HepG2 (cell line): ENCODE data around the gene EPB41L1. TPM values are rescaled to one million over a fixed set of nuclear protein-coding genes. Genes with fewer than 3 reads are reported as not detected.

Experiments
- ATAC-seq: fragments of 200-7000 bp; cut with Tn5 transposase; 3 replicates; pipeline ENCODE4 v1.9.1; 2020; ENCODE audit warnings: mild to moderate bottlenecking, moderate library complexity
- BruUV-seq: library from RNA; stranded (reverse); fragments of 400-500 nt; replicated peaks from 2 replicates; lab custom pipeline; 2021; lab: Mats Ljungman, UMichigan
- CTCF ChIA-PET: fragments of 300-600 bp; formaldehyde crosslinking; extraction: SDS; loops from one replicate; lab custom pipeline; 2021; ENCODE audit warnings: low total read pairs, inconsistent platforms, low intra/inter-chr PET ratio; lab: Yijun Ruan, JAX
- POLR2A ChIA-PET: fragments of 350-600 bp; sonication (Branson Sonifier 250); formaldehyde crosslinking; loops from one replicate; lab custom pipeline; 2020; ENCODE audit warnings: antibody characterized with exemption, inconsistent platforms; lab: Yijun Ruan, JAX
- DNase-seq: peaks from one replicate; pipeline ENCODE4 v3.0.0-alpha.2; 2015; ENCODE audit warnings: low spot score
- FAIRE-seq: peaks from 3 replicates; lab custom pipeline; 2011; peaks lifted over from hg19 to GRCh38; lab: Jason Lieb, UNC
- H2AFZ ChIP-seq: one replicate; pipeline ENCODE4 v1.6.1; 2011; ENCODE audit warnings: low read length, inconsistent platforms
- H3K27ac ChIP-seq: fragments of 300-600 bp; 3 replicates; pipeline ENCODE4 v1.8.0; 2011; ENCODE audit warnings: mixed run types, mild to moderate bottlenecking, mixed read lengths, low read length, inconsistent platforms; ENCODE audit not compliant: insufficient read depth; ENCODE audit errors: extremely low read length
- H3K27me3 ChIP-seq, 2 experiments: fragments of 200-600 bp in 1 of 2; 2 replicates in 1 of 2; 3 replicates in 1 of 2; pipeline versions ENCODE4 v1.6.0 to v1.8.0; 2011; ENCODE audit warnings: low read length in 2 of 2, mild to moderate bottlenecking in 2 of 2, moderate library complexity in 2 of 2, inconsistent platforms in 1 of 2; ENCODE audit not compliant: insufficient read depth in 2 of 2, control insufficient read depth in 1 of 2
- H3K36me3 ChIP-seq, 2 experiments: fragments of 200-600 bp in 1 of 2; replicated peaks in 1 of 2; 2 replicates in 1 of 2; 3 replicates in 1 of 2; pipeline versions ENCODE4 v1.5.1 to v1.8.0; 2011; ENCODE audit warnings: low read length in 2 of 2, inconsistent platforms in 1 of 2; ENCODE audit not compliant: insufficient read depth in 2 of 2, control insufficient read depth in 1 of 2
- H3K4me1 ChIP-seq: 2 replicates; pipeline ENCODE4 v1.5.1; 2012; ENCODE audit warnings: low read length, inconsistent platforms; ENCODE audit not compliant: insufficient read depth
- H3K4me2 ChIP-seq: 2 replicates; pipeline ENCODE4 v1.6.0; 2011; ENCODE audit warnings: low read depth, low read length, inconsistent platforms
- H3K4me3 ChIP-seq, 3 experiments: fragments of 200-600 bp in 1 of 3; sonication (generic), shearing (Covaris generic) in 1 of 3; replicated peaks in 1 of 3; 2 replicates each; pipeline ENCODE4 v1.5.1; 2011 to 2016; ENCODE audit warnings: low read length in 3 of 3, inconsistent platforms in 2 of 3, low read depth in 2 of 3, mild to moderate bottlenecking in 2 of 3, control low read depth in 1 of 3, mixed read lengths in 1 of 3; ENCODE audit not compliant: insufficient read depth in 1 of 3
- H3K79me2 ChIP-seq: one replicate; pipeline ENCODE4 v1.6.1; 2011; ENCODE audit warnings: low read length, inconsistent platforms; ENCODE audit not compliant: insufficient read depth
- H3K9ac ChIP-seq: 2 replicates; pipeline ENCODE4 v1.6.0; 2011; ENCODE audit warnings: mild to moderate bottlenecking, low read depth, low read length, inconsistent platforms; ENCODE audit not compliant: insufficient read depth
- H3K9me3 ChIP-seq: 2 replicates; pipeline ENCODE4 v1.5.1; 2012; ENCODE audit warnings: mild to moderate bottlenecking, low read length
- H4K20me1 ChIP-seq: 2 replicates; pipeline ENCODE4 v1.6.0; 2011; ENCODE audit warnings: inconsistent platforms, mild to moderate bottlenecking, low read length, moderate library complexity; ENCODE audit not compliant: insufficient read depth
- ISX ChIP-seq: sonication (generic); formaldehyde crosslinking; conservative IDR thresholded peaks from 2 replicates; pipeline ENCODE4 v1.5.0; 2020; ENCODE audit warnings: missing genetic modification reagents
- MBNL3 ChIP-seq: fragments of 250-450 bp; sonication (Bioruptor Pico); conservative IDR thresholded peaks from 2 replicates; pipeline ENCODE4 v1.8.0; 2022; ENCODE audit warnings: mild to moderate bottlenecking, inconsistent platforms
- RAD21 ChIP-seq: fragments of 450-650 bp; formaldehyde crosslinking; IDR thresholded peaks from 2 replicates; pipeline ENCODE4 v1.5.0; 2020; ENCODE audit warnings: mild to moderate bottlenecking
- SKIL ChIP-seq: sonication (generic); formaldehyde crosslinking; IDR thresholded peaks from 2 replicates; pipeline ENCODE4 v1.8.0; 2022; ENCODE audit warnings: missing genetic modification reagents, mild to moderate bottlenecking, moderate library complexity, borderline replicate concordance
- TBX2 ChIP-seq: sonication (generic); formaldehyde crosslinking; IDR thresholded peaks from 2 replicates; pipeline ENCODE4 v1.5.0; 2020; ENCODE audit warnings: missing genetic modification reagents, mild to moderate bottlenecking, borderline replicate concordance
- THAP9 ChIP-seq: sonication (generic); formaldehyde crosslinking; IDR thresholded peaks from 2 replicates; pipeline ENCODE4; 2020; ENCODE audit warnings: missing genetic modification reagents, mild to moderate bottlenecking, borderline replicate concordance
- ZNF180 ChIP-seq: sonication (generic); formaldehyde crosslinking; IDR thresholded peaks from 2 replicates; pipeline ENCODE4 v1.4.0; 2020; ENCODE audit warnings: low read depth, missing genetic modification reagents, borderline replicate concordance
- ZNF460 ChIP-seq: sonication (generic); formaldehyde crosslinking; IDR thresholded peaks from 2 replicates; pipeline ENCODE4 v1.5.1; 2020; ENCODE audit warnings: missing genetic modification reagents, mild to moderate bottlenecking, borderline replicate concordance
- ZNF672 ChIP-seq: sonication (generic); formaldehyde crosslinking; IDR thresholded peaks from 2 replicates; pipeline ENCODE4 v1.8.1; 2022; ENCODE audit warnings: missing genetic modification reagents
- ZNF674 ChIP-seq: sonication (generic); formaldehyde crosslinking; IDR thresholded peaks from 2 replicates; pipeline ENCODE4 v1.5.0; 2020; ENCODE audit warnings: low read depth, mild to moderate bottlenecking, missing genetic modification reagents
- ZNF740 ChIP-seq: sonication (generic); formaldehyde crosslinking; IDR thresholded peaks from 2 replicates; pipeline ENCODE4 v1.4.0; 2020; ENCODE audit warnings: missing genetic modification reagents
- ZNF891 ChIP-seq: sonication (generic); formaldehyde crosslinking; IDR thresholded peaks from 2 replicates; pipeline ENCODE4 v1.5.0; 2020; ENCODE audit warnings: mild to moderate bottlenecking, missing genetic modification reagents
- ZSCAN30 ChIP-seq: sonication (generic); formaldehyde crosslinking; IDR thresholded peaks from 2 replicates; pipeline ENCODE4 v1.5.0; 2020; ENCODE audit warnings: mild to moderate bottlenecking, missing genetic modification reagents
- WGBS: methylation state at CpG from one replicate; pipeline ENCODE4 v1.1.6; 2017; ENCODE audit warnings: low lambda C conversion rate; 5-methylcytosine and 5-hydroxymethylcytosine counted together
- in situ Hi-C: cut with HindIII; loops from 2 replicates; pipeline ENCODE4 v1.10.0; 2017; ENCODE audit warnings: low pct_unique_long_range_greater_than_20kb; ENCODE audit not compliant: extremely low pct_ligation_motif_present
- intact Hi-C: fragments of 100-400 bp; cut with micrococcal nuclease; formaldehyde crosslinking; loops from one replicate; pipeline ENCODE4 v1.10.0; 2022; ENCODE audit not compliant: unreplicated experiment
- polyA plus RNA-seq, 8 experiments: library from polyadenylated mRNA; depleted of rRNA in 3 of 8; stranded (reverse) in 7 of 8; unstranded in 1 of 8; fragments of >200 nt; fragmentation: Illumina TruSeq in 4 of 8; extraction: Trizol in 4 of 8; gene quantifications; 2 replicates each; pipeline versions ENCODE4 v1.2.1 to v1.2.3, GENCODE V29; 2011 to 2016; ENCODE audit warnings: low read depth in 4 of 8, missing spikeins in 1 of 8, mixed read lengths in 1 of 8; ENCODE audit not compliant: insufficient read depth in 1 of 8
- total RNA-seq, 5 experiments: library from RNA; depleted of rRNA; stranded (reverse); fragments of >200 nt; fragmentation: Illumina TruSeq; extraction: Trizol; gene quantifications; 2 replicates each; pipeline ENCODE4 v1.2.3, GENCODE V29; 2016; ENCODE audit warnings: low read depth in 1 of 5

The EPB41L1 gene
- total and polyA plus RNA-seq, 2 of the 13 experiments (the other 11 are each of a cell fraction or from before 2014, with no cell fraction given): 16.7 to 39.0 TPM

GRCh38 chr20:36269507-36269906, 115.0 kb downstream of the EPB41L1 start:
- H3K27ac ChIP-seq: no peak overlapping the region
- H3K9ac ChIP-seq: no peak overlapping the region
- H2AFZ ChIP-seq: no peak overlapping the region
- H3K4me1 ChIP-seq: peaks cover 41% of the 10 kb centered on the region
- no peak for DNase-seq
- no peak for TF ChIP-seq TBX2 (CRISPR knock-in tag)
- TF ChIP-seq ZNF460 (CRISPR knock-in tag): no peak
- TF ChIP-seq ZNF891 (CRISPR knock-in tag): no peak
- no peak for TF ChIP-seq ZNF180
- no peak for TF ChIP-seq RAD21 (CRISPR knock-in tag)
- TF ChIP-seq ZNF674: no peak
- TF ChIP-seq ZNF740 (CRISPR knock-in tag): no peak
- no peak for TF ChIP-seq ZSCAN30 (CRISPR knock-in tag)
- TF ChIP-seq SKIL (CRISPR knock-in tag): no peak
- no peak for TF ChIP-seq MBNL3
- no peak for TF ChIP-seq ISX (CRISPR knock-in tag)
- TF ChIP-seq THAP9: no peak
- TF ChIP-seq ZNF672 (CRISPR knock-in tag): no peak
- no peak for FAIRE-seq
- in situ Hi-C loops (no loop called here), intact Hi-C loops (no loop called here)
- H3K27me3 ChIP-seq: peaks cover 7 to 43% of the 10 kb centered on the region in 2 experiments
- WGBS: 18% methylated on average over 2 of the region's 2 CpGs
- no peak overlapping the region for H3K4me3 ChIP-seq
- no peak for ATAC-seq
- H3K9me3 ChIP-seq: no peaks in the 10 kb centered on the region
- no peaks in the 10 kb centered on the region for H4K20me1 ChIP-seq
- H3K36me3 ChIP-seq: no peaks in the 10 kb centered on the region
- H3K4me2 ChIP-seq: no peak overlapping the region
- POLR2A ChIA-PET: interaction anchor here (3.5 kb wide), 1 partner anchor 11 kb away, joined by 10 read pairs; no protein-coding TSS in a partner anchor
- H3K79me2 ChIP-seq: peaks cover 3% of the 10 kb centered on the region
- CTCF ChIA-PET: no interaction called here
- BruUV-seq: no TSS peak
